GM12878 (cell line): ENCODE results near the gene OAF. TPM values are rescaled to one million over a fixed set of nuclear protein-coding genes. Genes with fewer than 3 reads are reported as not detected.
A peak's percentile ranks its signal among the peaks of the same experiment; 100 is the strongest.

ENCODE experiments used
- ATAC-seq: fragments of 200-7000 bp; cut with Tn5 transposase; 3 replicates; pipeline ENCODE4 v1.9.1; 2020; ENCODE audit warnings: mild to moderate bottlenecking, moderate library complexity
- BruUV-seq: library from RNA; stranded (reverse); fragments of 400-500 nt; replicated peaks from 2 replicates; lab custom pipeline; 2021; lab: Mats Ljungman, UMichigan
- CTCF ChIA-PET: fragments of 300-600 bp; sonication (Branson Sonifier 250); formaldehyde crosslinking; extraction: SDS; loops from one replicate; lab custom pipeline; 2021; ENCODE audit warnings: inconsistent platforms; lab: Yijun Ruan, JAX
- POLR2A ChIA-PET: fragments of 350-600 bp; formaldehyde crosslinking; extraction: SDS; loops from one replicate; lab custom pipeline; 2021; ENCODE audit warnings: inconsistent platforms; lab: Charles Lee
- RAD21 ChIA-PET: fragments of 300-600 bp; sonication (Branson Sonifier 250); formaldehyde crosslinking; loops from one replicate; lab custom pipeline; 2023; ENCODE audit warnings: antibody characterized with exemption; ENCODE audit not compliant: unreplicated experiment; lab: Charles Lee
- SMC1A ChIA-PET: fragments of 300-600 bp; sonication (Branson Sonifier 250); formaldehyde crosslinking; loops from one replicate; lab custom pipeline; 2023; ENCODE audit not compliant: unreplicated experiment, uncharacterized antibody; lab: Charles Lee
- DNase-seq: peaks from one replicate; pipeline ENCODE4 v3.0.0-alpha.2; 2011; ENCODE audit warnings: low read depth, low spot score
- FAIRE-seq: peaks from 3 replicates; lab custom pipeline; 2011; peaks lifted over from hg19 to GRCh38; lab: Jason Lieb, UNC
- H2AFZ ChIP-seq: 2 replicates; pipeline ENCODE4 v1.6.0; 2011; ENCODE audit warnings: low read depth, low read length, control low read depth; ENCODE audit not compliant: control insufficient read depth
- H3K27ac ChIP-seq: 2 replicates; pipeline ENCODE4 v1.5.1; 2011; ENCODE audit warnings: control low read depth; ENCODE audit not compliant: control insufficient read depth, insufficient read depth
- H3K27me3 ChIP-seq, 2 experiments: replicated peaks in 1 of 2; 2 replicates each; pipeline versions ENCODE4 v1.6.0 to v1.6.1; 2011; ENCODE audit warnings: low read length in 1 of 2; ENCODE audit not compliant: control insufficient read depth in 2 of 2, insufficient read depth in 2 of 2
- H3K36me3 ChIP-seq, 2 experiments: 2 replicates each; pipeline ENCODE4 v1.5.1; 2011; ENCODE audit warnings: low read length in 1 of 2; ENCODE audit not compliant: control insufficient read depth in 2 of 2, insufficient read depth in 2 of 2
- H3K4me1 ChIP-seq: 2 replicates; pipeline ENCODE4 v1.6.1; 2011; ENCODE audit warnings: mild to moderate bottlenecking, low read length, moderate library complexity, mixed read lengths; ENCODE audit not compliant: control insufficient read depth, insufficient read depth
- H3K4me2 ChIP-seq: 2 replicates; pipeline ENCODE4 v1.6.0; 2011; ENCODE audit warnings: control low read depth; ENCODE audit not compliant: control insufficient read depth, insufficient read depth
- H3K4me3 ChIP-seq: fragments of 200-600 bp; sonication (generic); 2 replicates; pipeline ENCODE4 v1.5.1; 2016
- H3K79me2 ChIP-seq: 2 replicates; pipeline ENCODE4 v1.6.0; 2011; ENCODE audit warnings: low read length; ENCODE audit not compliant: control insufficient read depth, insufficient read depth
- H3K9ac ChIP-seq: 2 replicates; pipeline ENCODE4 v1.8.0; 2011; ENCODE audit warnings: low read length, control low read depth, mixed read lengths; ENCODE audit not compliant: control insufficient read depth, insufficient read depth
- H3K9me3 ChIP-seq: replicated peaks from 3 replicates; pipeline ENCODE4 v1.5.1; 2011; ENCODE audit warnings: mild to moderate bottlenecking, low read length; ENCODE audit not compliant: control insufficient read depth, insufficient read depth
- H4K20me1 ChIP-seq: 2 replicates; pipeline ENCODE4 v1.6.0; 2011; ENCODE audit not compliant: control insufficient read depth, insufficient read depth
- CHD1 ChIP-seq: IDR thresholded peaks from 2 replicates; pipeline ENCODE4 v1.6.1; 2012; ENCODE audit warnings: low read depth, low read length, improper control_type of control experiment
- CHD2 ChIP-seq: IDR thresholded peaks from 2 replicates; pipeline ENCODE4 v1.6.1; 2011; ENCODE audit warnings: low read depth, low read length, improper control_type of control experiment, borderline replicate concordance
- CHD4 ChIP-seq: fragments of 200-600 bp; sonication (generic); IDR thresholded peaks from 2 replicates; pipeline ENCODE4 v1.6.1; 2016; ENCODE audit warnings: mild to moderate bottlenecking
- FOS ChIP-seq: IDR thresholded peaks from 3 replicates; pipeline ENCODE4 v1.6.1; 2011; ENCODE audit warnings: borderline replicate concordance; ENCODE audit not compliant: insufficient read length; ENCODE audit errors: extremely low read depth
- IKZF2 ChIP-seq, 2 experiments: fragments of 450-650 bp; IDR thresholded peaks; 2 replicates each; pipeline ENCODE4 v1.6.1; 2017; ENCODE audit warnings: mild to moderate bottlenecking in 2 of 2, moderate library complexity in 2 of 2
- IRF3 ChIP-seq: fragments of 450-650 bp; IDR thresholded peaks from 2 replicates; pipeline ENCODE4 v1.6.1; 2014; ENCODE audit warnings: mild to moderate bottlenecking
- JUNB ChIP-seq: IDR thresholded peaks from 2 replicates; pipeline ENCODE4 v1.6.1; 2016; ENCODE audit warnings: antibody characterized with exemption, mild to moderate bottlenecking
- PAX8 ChIP-seq: fragments of 450-650 bp; IDR thresholded peaks from 2 replicates; pipeline ENCODE4 v1.6.1; 2017; ENCODE audit warnings: mild to moderate bottlenecking, moderate library complexity
- SPI1 ChIP-seq: IDR thresholded peaks from 2 replicates; pipeline ENCODE4 v1.6.1; 2011; ENCODE audit warnings: low read depth, mild to moderate bottlenecking, low read length, moderate library complexity, borderline replicate concordance; ENCODE audit not compliant: insufficient read depth
- TARDBP ChIP-seq: IDR thresholded peaks from 2 replicates; pipeline ENCODE4 v1.6.1; 2016; ENCODE audit warnings: borderline replicate concordance
- TCF3 ChIP-seq: IDR thresholded peaks from 2 replicates; pipeline ENCODE4 v1.6.1; 2012; ENCODE audit warnings: low read depth, mild to moderate bottlenecking, low read length, borderline replicate concordance; ENCODE audit not compliant: insufficient read depth
- TCF7 ChIP-seq: IDR thresholded peaks from 2 replicates; pipeline ENCODE4 v1.6.1; 2014; ENCODE audit warnings: antibody characterized with exemption, borderline replicate concordance
- ZNF217 ChIP-seq: fragments of 450-650 bp; IDR thresholded peaks from 2 replicates; pipeline ENCODE4 v1.6.1; 2017; ENCODE audit warnings: antibody characterized with exemption, mild to moderate bottlenecking
- ZNF274 ChIP-seq: IDR thresholded peaks from one replicate; pipeline ENCODE4 v1.8.0; 2011; ENCODE audit not compliant: insufficient read length, insufficient read depth
- WGBS: methylation state at CpG from one replicate; pipeline ENCODE4 v1.1.6; 2016; ENCODE audit warnings: low lambda C conversion rate; ENCODE audit not compliant: insufficient replicate concordance, insufficient coverage; ENCODE audit errors: missing lambda C conversion rate; 5-methylcytosine and 5-hydroxymethylcytosine counted together
- in situ Hi-C: fragments of 300-500 bp; cut with MboI; formaldehyde crosslinking; loops from 9 replicates; pipeline ENCODE4 v1.14.3; 2018; ENCODE audit warnings: mixed read lengths
- intact Hi-C: fragments of 100-400 bp; cut with micrococcal nuclease; formaldehyde crosslinking; loops from one replicate; pipeline ENCODE4 v1.14.2; 2022; ENCODE audit not compliant: unreplicated experiment
- polyA plus RNA-seq, 11 experiments: library from polyadenylated mRNA; depleted of rRNA in 4 of 11; unstranded in 6 of 11; stranded (reverse) in 5 of 11; fragments of >200 nt; fragmentation: Nextera tagmentation in 4 of 11; fragmentation: Illumina TruSeq in 1 of 11; extraction: Ambion mirVana in 4 of 11; extraction: Trizol in 1 of 11; gene quantifications; 1 replicate in 1 of 11; 2 replicates in 10 of 11; pipeline versions ENCODE4 v1.2.1 to v1.2.3, GENCODE V29; 2011 to 2016; ENCODE audit warnings: inconsistent platforms in 2 of 11, missing spikeins in 2 of 11, low read depth in 1 of 11
- total RNA-seq, 4 experiments: library from RNA; depleted of rRNA in 3 of 4; stranded (reverse); fragments of >200 nt in 3 of 4; fragmentation: Illumina TruSeq in 1 of 4; extraction: Trizol in 1 of 4; gene quantifications; 2 replicates each; pipeline versions ENCODE4 v1.2.1 to v1.2.3, GENCODE V29; 2013 to 2021
- TF ChIP-seq, protein P1 (sequence below): IDR thresholded peaks from 2 replicates; pipeline ENCODE4 v1.6.1; 2012; ENCODE audit warnings: improper control_type of control experiment, low read depth, low read length; ENCODE audit not compliant: insufficient replicate concordance

Gene OAF
- total and polyA plus RNA-seq, 10 of the 15 experiments (the other 5 are each of a cell fraction or from before 2014, with no cell fraction given) = 0.10 to 4.7 (median 1.1) TPM

DNA sequence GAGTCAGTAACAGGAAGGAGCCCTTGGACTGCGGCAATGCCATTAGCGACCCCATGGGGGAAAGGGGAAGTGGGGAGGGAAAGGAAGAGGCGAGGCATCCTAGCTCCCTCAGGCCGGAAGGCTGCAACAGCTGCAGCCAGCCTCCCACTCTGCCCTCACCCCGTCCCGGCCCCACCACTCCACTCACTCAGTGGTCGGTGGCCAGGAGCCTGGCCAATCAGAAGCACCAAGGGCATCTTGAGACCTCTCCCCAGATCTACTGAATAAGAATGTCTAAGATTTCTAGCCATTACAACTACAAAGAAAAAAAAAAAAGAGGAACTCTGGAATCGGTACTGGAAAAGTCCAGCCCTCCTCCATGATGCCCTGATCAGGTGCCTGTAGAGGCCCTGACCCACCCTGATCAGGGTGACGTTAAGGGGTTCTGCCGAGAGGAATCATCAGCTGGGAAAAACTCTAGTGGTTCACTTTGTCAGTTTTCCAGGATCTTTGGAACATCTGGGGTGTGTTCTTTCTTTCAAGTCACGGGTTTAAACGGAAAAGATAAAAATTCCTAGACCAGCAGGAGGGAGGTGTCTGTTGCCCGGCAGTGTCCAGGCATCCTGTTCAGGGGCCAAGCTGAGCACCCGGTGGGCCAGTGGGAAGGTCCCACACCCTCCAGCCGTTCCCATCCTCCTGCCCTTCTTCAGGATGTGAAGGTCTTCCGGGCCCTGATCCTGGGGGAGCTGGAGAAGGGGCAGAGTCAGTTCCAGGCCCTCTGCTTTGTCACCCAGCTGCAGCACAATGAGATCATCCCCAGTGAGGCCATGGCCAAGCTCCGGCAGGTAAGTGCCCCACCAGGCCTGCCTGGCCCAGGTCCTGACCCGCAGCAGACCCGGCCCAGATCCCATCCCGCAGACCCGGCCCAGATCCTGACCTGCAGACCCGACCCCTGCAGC is 14.4 kb downstream of the OAF start:
- CTCF ChIA-PET = interaction anchor here (0.7 to 18.4 kb wide), 5 partner anchors 9 to 77 kb away, joined by 3 to 783 read pairs (median 4); no protein-coding TSS in a partner anchor
- BruUV-seq = no TSS peak
- H2AFZ ChIP-seq = no peak overlapping the region
- H3K36me3 ChIP-seq = no peaks in the 10 kb centered on the region
- no peak overlapping the region for H3K27ac ChIP-seq
- no peaks in the 10 kb centered on the region for H3K79me2 ChIP-seq
- DNase-seq (no peak), ATAC-seq (peak; percentile 50), FAIRE-seq (no peak)
- peaks cover 8% of the 10 kb centered on the region for H3K4me1 ChIP-seq
- H3K4me2 ChIP-seq = peak overlapping the region; percentile 13; the same call in 1 of the 2 replicates
- no peaks in the 10 kb centered on the region for H3K27me3 ChIP-seq
- WGBS = 37% methylated on average over 20 of the region's 22 CpGs
- POLR2A ChIA-PET = no interaction called here
- no peaks in the 10 kb centered on the region for H3K9me3 ChIP-seq
- SMC1A ChIA-PET = interaction anchor here (0.9 to 1.8 kb wide), 2 partner anchors 73 to 77 kb away, joined by 3 to 6 read pairs; no protein-coding TSS in a partner anchor
- RAD21 ChIA-PET = interaction anchor here (1.4 to 3.0 kb wide), 3 partner anchors 12 to 77 kb away, joined by 3 to 10 read pairs (median 8); no protein-coding TSS in a partner anchor
- H4K20me1 ChIP-seq = no peaks in the 10 kb centered on the region
- H3K9ac ChIP-seq = no peak overlapping the region
- no peak overlapping the region for H3K4me3 ChIP-seq
- intact Hi-C loops = loop anchor here (10.0 kb wide), 1 partner anchor 740 kb away; no protein-coding TSS in a partner anchor
- in situ Hi-C loops = loop anchor here (5.0 kb wide), 1 partner anchor 53 kb away; no protein-coding TSS in a partner anchor
- TF ChIP-seq ZNF274 (no peak), CHD4 (no peak), PAX8 (no peak), ZNF217 (no peak), TCF7 (no peak), TARDBP (no peak), IKZF2 (IDR thresholded peaks at IDR 0.05) (no peak), FOS (no peak), JUNB (no peak), CHD2 (no peak), IRF3 (no peak), CHD1 (no peak), TCF3 (0 out of 2 replicates have a peak, but pooled peaks have one; percentile 36), SPI1 (peak; percentile 81)
- TF ChIP-seq, protein P1, sequence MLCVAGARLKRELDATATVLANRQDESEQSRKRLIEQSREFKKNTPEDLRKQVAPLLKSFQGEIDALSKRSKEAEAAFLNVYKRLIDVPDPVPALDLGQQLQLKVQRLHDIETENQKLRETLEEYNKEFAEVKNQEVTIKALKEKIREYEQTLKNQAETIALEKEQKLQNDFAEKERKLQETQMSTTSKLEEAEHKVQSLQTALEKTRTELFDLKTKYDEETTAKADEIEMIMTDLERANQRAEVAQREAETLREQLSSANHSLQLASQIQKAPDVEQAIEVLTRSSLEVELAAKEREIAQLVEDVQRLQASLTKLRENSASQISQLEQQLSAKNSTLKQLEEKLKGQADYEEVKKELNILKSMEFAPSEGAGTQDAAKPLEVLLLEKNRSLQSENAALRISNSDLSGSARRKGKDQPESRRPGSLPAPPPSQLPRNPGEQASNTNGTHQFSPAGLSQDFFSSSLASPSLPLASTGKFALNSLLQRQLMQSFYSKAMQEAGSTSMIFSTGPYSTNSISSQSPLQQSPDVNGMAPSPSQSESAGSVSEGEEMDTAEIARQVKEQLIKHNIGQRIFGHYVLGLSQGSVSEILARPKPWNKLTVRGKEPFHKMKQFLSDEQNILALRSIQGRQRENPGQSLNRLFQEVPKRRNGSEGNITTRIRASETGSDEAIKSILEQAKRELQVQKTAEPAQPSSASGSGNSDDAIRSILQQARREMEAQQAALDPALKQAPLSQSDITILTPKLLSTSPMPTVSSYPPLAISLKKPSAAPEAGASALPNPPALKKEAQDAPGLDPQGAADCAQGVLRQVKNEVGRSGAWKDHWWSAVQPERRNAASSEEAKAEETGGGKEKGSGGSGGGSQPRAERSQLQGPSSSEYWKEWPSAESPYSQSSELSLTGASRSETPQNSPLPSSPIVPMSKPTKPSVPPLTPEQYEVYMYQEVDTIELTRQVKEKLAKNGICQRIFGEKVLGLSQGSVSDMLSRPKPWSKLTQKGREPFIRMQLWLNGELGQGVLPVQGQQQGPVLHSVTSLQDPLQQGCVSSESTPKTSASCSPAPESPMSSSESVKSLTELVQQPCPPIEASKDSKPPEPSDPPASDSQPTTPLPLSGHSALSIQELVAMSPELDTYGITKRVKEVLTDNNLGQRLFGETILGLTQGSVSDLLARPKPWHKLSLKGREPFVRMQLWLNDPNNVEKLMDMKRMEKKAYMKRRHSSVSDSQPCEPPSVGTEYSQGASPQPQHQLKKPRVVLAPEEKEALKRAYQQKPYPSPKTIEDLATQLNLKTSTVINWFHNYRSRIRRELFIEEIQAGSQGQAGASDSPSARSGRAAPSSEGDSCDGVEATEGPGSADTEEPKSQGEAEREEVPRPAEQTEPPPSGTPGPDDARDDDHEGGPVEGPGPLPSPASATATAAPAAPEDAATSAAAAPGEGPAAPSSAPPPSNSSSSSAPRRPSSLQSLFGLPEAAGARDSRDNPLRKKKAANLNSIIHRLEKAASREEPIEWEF = no peak
